ENCODE results near the gene C10orf62. TPM values are rescaled to one million over a fixed set of nuclear protein-coding genes. Genes with fewer than 3 reads are reported as not detected.
"Not testable (repeated sequence)": the region's sequence is repeated elsewhere in the genome, so short reads cannot be mapped to it uniquely, and the experiment has no call there.

Gene C10orf62
- total RNA-seq, 4 donors from 2014 or later = 0.32 TPM; not detected in 3

DNA sequence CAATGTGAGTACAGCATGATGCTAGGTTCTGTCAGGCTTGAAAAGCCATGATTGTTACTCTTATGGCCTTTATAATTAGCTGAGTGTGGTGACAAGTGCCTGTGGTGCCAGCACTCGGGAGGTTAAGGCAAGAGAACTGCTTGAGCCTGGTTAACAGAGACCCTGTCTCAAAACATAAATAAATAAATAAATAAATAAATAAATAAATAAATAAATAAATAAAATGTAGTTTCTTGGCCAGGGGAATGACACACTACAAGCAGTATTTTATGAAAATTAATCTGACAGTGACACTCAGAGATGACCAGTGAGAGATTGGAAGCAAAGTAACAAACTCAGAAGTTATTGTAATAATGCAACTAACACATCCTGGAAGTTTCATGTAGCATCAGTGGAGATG lies 46.1 kb downstream of the C10orf62 start:
- H3K4me3 ChIP-seq (ENCODE audit: low read depth, poor library complexity, severe bottlenecking) = no peak overlapping the region
- no peak for DNase-seq (ENCODE audit: low spot score in 2 of 2)
- TF ChIP-seq, protein P1, sequence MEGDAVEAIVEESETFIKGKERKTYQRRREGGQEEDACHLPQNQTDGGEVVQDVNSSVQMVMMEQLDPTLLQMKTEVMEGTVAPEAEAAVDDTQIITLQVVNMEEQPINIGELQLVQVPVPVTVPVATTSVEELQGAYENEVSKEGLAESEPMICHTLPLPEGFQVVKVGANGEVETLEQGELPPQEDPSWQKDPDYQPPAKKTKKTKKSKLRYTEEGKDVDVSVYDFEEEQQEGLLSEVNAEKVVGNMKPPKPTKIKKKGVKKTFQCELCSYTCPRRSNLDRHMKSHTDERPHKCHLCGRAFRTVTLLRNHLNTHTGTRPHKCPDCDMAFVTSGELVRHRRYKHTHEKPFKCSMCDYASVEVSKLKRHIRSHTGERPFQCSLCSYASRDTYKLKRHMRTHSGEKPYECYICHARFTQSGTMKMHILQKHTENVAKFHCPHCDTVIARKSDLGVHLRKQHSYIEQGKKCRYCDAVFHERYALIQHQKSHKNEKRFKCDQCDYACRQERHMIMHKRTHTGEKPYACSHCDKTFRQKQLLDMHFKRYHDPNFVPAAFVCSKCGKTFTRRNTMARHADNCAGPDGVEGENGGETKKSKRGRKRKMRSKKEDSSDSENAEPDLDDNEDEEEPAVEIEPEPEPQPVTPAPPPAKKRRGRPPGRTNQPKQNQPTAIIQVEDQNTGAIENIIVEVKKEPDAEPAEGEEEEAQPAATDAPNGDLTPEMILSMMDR (IDR thresholded peaks at IDR 0.05) = no peak
- TF ChIP-seq POLR2A (IDR thresholded peaks at IDR 0.05) = no peak
- WGBS, 2 donors = 88 to 100% methylated on average over 1 of the region's 1 CpG
- intact Hi-C loops (cut with DNase I; ENCODE audit: low total_unique reads) = no loop called here

DNA sequence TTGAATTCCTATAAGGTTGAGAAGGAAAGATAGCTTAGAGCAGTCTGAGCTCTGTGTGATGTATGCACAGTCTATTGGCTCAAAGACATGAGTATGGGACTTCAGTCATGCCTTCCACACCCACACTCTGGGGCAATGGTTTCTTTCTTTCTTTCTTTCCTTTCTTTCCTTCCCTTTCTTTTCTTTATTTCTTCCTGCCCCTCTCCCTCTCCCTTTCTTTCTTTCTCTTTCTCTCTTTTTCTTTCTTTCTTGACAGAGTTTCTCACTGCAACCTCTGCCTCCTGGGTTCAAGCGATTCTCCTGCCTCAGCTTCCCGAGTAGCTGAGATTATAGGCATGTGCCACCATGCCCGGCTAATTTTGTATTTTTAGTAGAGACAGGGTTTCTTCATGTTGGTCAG lies 49.6 kb downstream of the C10orf62 start:
- intact Hi-C loops (cut with DNase I; ENCODE audit: low total_unique reads); H3K4me3 ChIP-seq (ENCODE audit: low read depth, poor library complexity, severe bottlenecking); DNase-seq (ENCODE audit: low spot score in 2 of 2): not testable (repeated sequence)
- 81 to 83% methylated on average over 3 of the region's 3 CpGs for WGBS, 2 donors

DNA sequence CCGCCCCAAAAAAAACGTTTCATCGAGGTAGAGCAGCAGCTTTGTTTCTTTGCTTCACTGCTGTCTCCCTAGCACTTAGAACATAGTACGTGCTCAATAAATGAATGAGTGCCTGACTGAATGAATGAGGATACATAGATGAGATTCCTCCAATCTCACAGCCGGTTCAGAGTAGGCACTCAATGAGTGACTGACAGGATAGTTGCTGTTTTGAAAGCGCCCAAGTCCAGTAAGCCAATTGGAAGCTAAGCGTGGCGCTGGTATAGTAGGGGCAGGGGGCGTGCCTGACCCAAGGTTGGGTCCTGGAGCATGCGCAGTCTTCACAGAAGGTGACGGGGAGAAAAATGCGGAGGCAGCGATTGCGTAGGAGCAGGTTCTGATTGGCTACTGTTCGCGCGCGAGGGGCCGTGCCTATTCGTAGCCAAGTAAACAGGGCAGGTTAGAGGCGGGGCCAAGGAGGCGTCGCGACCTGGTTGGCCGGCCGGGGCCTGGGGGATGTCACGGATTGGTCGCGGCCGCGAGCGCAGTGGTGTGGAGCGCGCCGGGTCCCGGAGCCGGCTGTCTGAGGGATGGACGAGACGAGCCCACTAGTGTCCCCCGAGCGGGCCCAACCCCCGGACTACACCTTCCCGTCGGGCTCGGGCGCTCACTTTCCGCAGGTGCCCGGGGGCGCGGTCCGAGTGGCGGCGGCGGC lies 50.8 kb downstream of the C10orf62 start, which contains the start of gene PI4K2A:
Gene PI4K2A (plus strand): TSS at position 498 of the 694 bp plus-strand sequence. CDS start 72 bp downstream, at position 570.
- intact Hi-C loops (cut with DNase I; ENCODE audit: low total_unique reads) = no loop called here
- H3K4me3 ChIP-seq (ENCODE audit: low read depth, poor library complexity, severe bottlenecking) = peak within 1 kb of the TSS; percentile 84
- TF ChIP-seq, protein P1 (IDR thresholded peaks at IDR 0.05) = no peak
- TF ChIP-seq POLR2A (IDR thresholded peaks at IDR 0.05) = peak in 1 of 2 donors; percentile 11
- peak; percentile 99 to 100 for DNase-seq (ENCODE audit: low spot score in 2 of 2)
- WGBS, 2 donors = 3 to 4% methylated on average over 41 to 51 of the region's 54 CpGs

Other genes with a start within 250 kb of the C10orf62 start
- gene RRP12, start 188.4 kb upstream of the C10orf62 start, total RNA-seq = 10 to 100 TPM; 14.6 to 30.9 (median 22.6) TPM
- 100 to 1,000 TPM; 151 to 289 (median 240) TPM for gene PGAM1, start 163.5 kb upstream of the C10orf62 start, total RNA-seq
- gene EXOSC1, start 143.7 kb upstream of the C10orf62 start, total RNA-seq = 10 to 100 TPM; 13.9 to 33.0 (median 26.2) TPM
- gene ZDHHC16, start 143.5 kb upstream of the C10orf62 start, total RNA-seq = 10 to 100 TPM; 12.1 to 21.8 (median 16.1) TPM
- 100 to 1,000 TPM; 103 to 142 (median 115) TPM for gene MMS19, start 91.3 kb upstream of the C10orf62 start, total RNA-seq
- gene UBTD1, start 90.8 kb upstream of the C10orf62 start, total RNA-seq = 10 to 100 TPM; 42.7 to 60.6 (median 59.6) TPM
- gene ANKRD2, start 16.9 kb upstream of the C10orf62 start, total RNA-seq = 1 to 10 TPM; 3.6 to 5.5 (median 4.8) TPM
- 1 to 10 TPM; 1.3 to 3.6 (median 2.1) TPM for gene HOGA1, start 5.3 kb upstream of the C10orf62 start, total RNA-seq
- gene MORN4, start 43.8 kb downstream of the C10orf62 start, total RNA-seq = 1 to 10 TPM; 1.6 to 7.5 (median 2.2) TPM
- 10 to 100 TPM; 30.1 to 38.5 (median 33.3) TPM for gene PI4K2A, start 51.0 kb downstream of the C10orf62 start, total RNA-seq
- 100 to 1,000 TPM; 133 to 169 (median 145) TPM for gene AVPI1, start 97.5 kb downstream of the C10orf62 start, total RNA-seq
- 10 to 100 TPM; 22.5 to 50.2 (median 30.3) TPM for gene MARVELD1, start 124.0 kb downstream of the C10orf62 start, total RNA-seq
- 10 to 100 TPM; 18.7 to 35.0 (median 21.4) TPM for gene ZFYVE27, start 147.4 kb downstream of the C10orf62 start, total RNA-seq
- gene SFRP5, start 182.3 kb downstream of the C10orf62 start, total RNA-seq = 1 to 10 TPM in 2 of 4 donors, under 1 TPM in 2; 0.69 to 4.4 (median 1.4) TPM

Data from lower leg skin (tissue), 4 donors.